Inflammatory macrophage (primary cell): Measurements from ENCODE around the gene PABPC3.

ENCODE experiments used
- DNase-seq, 2 donors: peaks; one replicate each; pipeline ENCODE4 v3.0.0-alpha.2; 2020 to 2022

PABPC3 gene

DNA sequence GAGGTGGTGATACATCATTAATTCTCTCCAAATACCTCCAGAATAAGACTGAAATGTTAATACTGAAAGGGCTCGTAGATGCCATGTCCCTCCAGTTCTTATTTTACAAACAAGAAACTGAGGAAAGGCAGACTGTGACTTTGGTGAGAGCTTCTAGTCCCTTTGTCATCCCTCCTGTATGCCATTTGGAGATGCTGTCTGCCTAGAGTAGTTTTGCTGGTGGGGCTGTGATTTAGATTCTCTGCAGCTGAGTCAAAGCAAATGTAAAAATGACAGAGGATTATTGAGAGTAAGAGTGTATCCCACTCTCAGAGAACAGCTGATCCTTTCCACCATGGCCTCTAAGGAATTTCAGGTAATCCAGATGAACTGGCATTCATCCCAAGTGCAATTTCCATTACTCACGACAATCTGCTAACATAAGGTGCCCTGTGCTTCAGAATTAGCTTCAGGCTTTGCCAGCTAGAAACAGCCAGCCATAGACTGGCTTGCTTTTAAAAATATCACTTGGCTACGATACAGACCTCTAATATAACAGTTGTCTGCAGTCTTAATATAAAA lies 16.8 kb downstream of the PABPC3 start:
- no peak for DNase-seq

DNA sequence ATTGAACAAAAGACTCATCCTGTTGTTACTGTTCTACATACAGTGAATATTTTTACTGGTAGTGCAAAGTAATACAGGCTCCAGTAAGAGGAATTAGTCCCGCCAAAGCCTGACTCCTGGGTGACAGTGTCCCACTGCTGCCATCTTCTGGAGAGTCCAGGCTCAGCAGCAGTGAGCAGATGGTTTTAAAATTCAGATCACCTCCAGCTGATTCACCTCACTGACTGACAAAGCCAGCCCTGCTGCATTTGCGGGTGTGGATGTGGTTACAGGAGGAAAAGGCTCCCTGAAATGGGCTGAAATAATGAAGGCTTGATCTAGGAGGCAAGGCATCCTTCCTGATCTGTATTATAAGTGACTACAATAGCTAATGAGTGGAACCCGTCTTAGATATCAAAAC lies 18.3 kb downstream of the PABPC3 start:
- peak; percentile 49 to 72 for DNase-seq

DNA sequence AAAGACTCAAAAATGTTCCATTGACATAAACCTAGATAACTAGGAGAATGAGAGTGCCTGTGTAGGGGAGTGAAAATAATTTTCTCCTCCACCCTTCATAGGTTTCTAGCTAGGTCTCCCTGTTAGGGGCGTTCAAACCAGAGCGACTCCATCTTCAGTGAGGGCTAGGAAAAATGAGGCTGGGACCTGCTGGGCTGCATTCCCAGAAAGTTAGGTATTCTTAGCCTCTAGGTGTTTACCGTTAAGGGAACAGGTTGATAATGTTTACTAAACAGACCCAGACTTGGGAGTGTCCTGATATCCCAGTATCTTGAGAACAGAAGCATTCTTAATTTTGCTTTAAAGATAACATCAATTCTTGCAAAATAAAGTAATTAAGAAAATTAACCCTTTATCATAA lies 20.1 kb downstream of the PABPC3 start:
- no peak for DNase-seq

GRCh38 chr13:25117312-25117711 lies 21.4 kb downstream of the PABPC3 start:
- no peak for DNase-seq

GRCh38 chr13:25118378-25118905 lies 22.5 kb downstream of the PABPC3 start:
- peak in 1 of 2 donors; percentile 4 for DNase-seq

DNA sequence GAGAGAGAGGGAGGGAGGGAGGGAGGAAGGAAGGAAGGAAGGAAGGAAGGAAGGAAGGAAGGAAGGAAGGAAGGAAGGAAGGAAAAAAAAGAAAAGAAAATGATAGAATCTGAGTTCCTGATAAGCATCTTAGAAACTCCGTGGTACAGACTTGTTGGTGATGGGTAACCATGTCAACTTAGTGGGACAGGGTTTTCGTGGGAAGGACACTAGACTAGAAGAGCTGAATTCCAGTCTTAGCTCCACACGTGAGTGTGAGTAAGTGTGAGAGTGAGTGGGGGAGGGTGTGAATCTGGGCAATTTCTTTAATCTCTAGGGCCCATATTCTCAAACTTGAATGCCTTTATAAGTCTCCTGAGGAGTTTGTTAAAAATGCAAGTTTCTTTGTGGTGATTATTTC lies 35.0 kb downstream of the PABPC3 start:
- DNase-seq: no peak

DNA sequence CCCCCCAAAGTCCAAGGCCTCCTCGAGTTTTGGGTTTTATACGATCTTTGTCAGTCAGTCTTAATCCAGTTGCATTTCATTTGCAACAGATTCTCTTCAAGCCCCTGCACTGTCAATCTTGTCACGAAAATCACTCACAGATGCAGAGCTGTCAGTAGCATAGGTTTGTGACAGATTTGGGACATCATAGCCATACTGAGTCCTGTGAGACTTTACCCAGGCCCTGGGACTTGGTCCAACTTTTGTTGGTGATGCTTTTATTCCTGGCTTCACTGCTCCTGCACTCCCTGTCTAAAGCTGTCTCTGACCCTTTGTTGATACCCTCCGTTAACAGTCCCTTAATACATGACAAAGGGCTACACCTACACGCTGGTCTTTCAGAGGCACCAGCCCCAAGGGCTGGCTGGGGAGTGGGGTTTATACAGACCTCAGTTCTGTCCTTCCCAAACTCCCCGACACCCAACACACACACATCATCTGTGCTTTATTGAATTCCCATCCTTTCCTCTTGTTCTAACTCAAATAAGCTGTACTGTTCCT lies 36.0 kb downstream of the PABPC3 start:
- no peak for DNase-seq

- no peak for DNase-seq
Observed at GRCh38 chr13:25132751-25133390, 36.9 kb downstream of the PABPC3 start.

GRCh38 chr13:25135896-25136295 lies 40.0 kb downstream of the PABPC3 start:
- DNase-seq: no peak

DNA sequence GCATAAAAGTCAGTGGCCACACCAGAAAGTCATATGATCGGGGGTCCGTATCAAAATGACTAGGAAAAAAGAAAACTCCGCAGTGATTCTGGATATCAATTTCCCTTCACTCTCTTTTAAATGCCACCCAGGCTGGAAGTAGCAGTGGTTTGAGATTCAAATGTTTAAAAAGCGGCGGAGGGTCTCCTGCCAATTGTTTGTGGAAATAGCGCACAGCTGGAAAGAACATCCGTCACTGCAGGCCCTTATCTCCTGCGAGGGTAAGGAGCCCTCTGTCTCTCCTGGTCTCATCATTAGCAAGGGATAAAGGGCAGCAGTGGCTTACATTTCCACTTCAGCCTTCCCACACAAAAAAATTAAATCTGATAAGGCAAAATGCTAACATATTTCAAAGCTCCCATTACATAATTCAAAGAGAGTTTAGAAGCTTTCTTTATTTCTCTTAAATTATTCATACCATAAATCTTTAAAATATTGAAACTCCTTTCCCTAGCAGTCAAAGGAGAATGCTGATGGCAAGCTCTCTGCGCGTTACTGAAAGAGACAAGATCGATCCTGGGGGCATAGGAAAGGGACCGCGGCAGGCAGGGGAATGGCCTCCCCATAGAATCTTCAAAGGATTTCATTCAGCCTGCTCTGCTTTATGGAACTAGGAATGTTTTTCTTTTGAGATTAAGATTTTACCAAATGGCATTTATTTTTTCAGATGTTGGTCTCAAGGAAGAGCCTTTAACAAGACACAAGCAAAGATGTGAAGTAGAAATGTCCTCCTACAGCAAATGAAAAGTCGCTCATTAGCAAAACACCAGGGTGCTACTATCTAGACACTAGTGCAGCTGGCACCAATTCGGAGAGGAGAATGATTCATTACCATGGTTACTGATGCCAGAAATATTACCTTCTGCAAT lies 41.2 kb downstream of the PABPC3 start:
- no peak for DNase-seq

DNA sequence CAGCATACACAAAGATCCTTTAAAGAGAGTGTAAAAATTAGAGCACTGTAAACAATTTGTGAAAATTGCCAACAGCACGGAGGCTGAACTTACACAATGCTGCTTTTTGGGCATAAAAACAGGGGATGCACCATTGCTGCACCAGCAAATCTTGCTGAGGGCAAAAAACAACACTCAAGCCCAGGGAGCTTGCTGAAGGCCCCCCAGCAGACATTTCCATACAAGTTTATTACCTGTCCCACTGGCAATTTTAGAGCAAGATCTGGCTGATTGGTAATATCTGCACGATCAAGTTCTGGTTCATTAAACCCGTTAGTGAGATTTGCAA lies 41.8 kb downstream of the PABPC3 start:
- no peak for DNase-seq

GRCh38 chr13:25141042-25141441 lies 45.1 kb downstream of the PABPC3 start:
- DNase-seq: no peak

DNA sequence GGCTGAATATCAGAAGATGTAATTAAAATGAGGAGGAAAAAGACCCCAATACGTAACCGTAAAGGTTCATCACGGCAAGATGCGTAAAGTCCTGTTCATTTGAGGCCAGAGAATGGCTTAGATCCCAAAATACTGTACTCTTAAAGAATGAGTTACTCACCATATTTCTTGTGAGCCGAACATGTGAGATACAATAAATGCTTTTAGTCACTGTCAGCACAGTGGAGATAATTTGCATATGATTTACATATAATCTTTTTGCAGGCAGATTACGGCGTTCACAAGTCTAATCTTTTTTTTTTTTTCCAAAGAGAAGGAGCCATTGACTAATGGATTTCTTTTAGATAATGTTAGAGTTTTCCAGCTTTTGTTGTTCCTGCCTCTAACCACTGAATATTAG lies 47.8 kb downstream of the PABPC3 start:
- DNase-seq: no peak

DNA sequence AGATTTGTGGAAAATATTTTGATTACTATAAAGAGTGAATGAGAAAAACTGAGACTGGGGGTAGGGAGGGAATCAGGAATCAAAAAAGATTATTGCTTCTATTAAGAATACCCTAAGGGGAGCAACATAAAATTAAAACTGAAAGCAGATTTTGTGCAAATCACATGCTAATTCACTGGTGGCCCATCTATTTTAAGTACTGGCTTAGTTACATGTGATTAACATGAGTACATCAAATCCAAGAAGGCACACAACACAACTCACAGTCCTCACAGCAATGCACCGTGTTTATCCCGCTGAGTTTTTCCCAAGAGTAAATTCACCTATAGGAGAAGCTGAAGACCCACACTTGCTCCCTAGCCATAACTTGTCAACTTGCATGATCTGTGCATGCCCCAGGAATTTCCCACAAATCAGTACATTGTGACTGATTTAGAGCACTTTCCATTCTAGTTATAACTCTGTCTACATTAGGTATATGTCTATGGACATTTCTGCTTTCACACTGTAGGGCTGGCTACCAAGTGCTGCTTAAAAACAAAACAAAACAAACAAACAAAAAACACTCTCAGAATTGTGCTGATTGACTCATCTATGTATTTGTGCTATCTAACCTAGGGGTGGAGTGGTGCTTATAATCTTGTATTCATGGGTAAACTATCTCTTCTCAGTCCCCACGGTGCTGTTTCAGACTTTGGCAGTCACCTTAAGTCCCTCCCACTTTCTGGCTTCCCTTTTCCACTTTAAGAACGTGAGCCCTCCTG lies 51.9 kb downstream of the PABPC3 start:
- no peak for DNase-seq

GRCh38 chr13:25148402-25148771 lies 52.5 kb downstream of the PABPC3 start:
- DNase-seq: no peak
